ENCODE measurements around the gene PRKCQ.

DNA sequence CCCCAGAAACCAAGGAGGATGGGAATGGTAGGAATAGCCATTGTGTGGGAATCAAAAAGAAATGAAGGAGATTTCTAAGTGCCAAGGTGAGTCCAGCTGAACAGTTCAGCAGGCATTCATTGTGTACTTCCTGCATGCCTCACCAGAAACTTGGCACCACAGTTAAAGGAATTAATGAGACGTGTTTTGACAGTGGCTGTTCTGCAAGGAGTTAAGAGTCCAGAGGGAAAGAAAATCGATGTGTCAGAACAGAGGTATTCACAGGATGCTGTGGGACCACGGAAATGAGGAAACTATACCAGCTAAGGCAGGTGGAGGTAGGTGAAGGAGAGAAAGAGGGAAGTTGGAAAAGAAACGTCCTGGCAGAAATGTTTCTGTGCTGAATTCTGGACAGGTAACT lies 78.1 kb downstream of the PRKCQ start:
- TF ChIP-seq, protein P1, sequence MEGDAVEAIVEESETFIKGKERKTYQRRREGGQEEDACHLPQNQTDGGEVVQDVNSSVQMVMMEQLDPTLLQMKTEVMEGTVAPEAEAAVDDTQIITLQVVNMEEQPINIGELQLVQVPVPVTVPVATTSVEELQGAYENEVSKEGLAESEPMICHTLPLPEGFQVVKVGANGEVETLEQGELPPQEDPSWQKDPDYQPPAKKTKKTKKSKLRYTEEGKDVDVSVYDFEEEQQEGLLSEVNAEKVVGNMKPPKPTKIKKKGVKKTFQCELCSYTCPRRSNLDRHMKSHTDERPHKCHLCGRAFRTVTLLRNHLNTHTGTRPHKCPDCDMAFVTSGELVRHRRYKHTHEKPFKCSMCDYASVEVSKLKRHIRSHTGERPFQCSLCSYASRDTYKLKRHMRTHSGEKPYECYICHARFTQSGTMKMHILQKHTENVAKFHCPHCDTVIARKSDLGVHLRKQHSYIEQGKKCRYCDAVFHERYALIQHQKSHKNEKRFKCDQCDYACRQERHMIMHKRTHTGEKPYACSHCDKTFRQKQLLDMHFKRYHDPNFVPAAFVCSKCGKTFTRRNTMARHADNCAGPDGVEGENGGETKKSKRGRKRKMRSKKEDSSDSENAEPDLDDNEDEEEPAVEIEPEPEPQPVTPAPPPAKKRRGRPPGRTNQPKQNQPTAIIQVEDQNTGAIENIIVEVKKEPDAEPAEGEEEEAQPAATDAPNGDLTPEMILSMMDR (IDR thresholded peaks at IDR 0.05; ENCODE audit: poor library complexity): no peak
- no peak for TF ChIP-seq EZH2 (IDR thresholded peaks at IDR 0.05; ENCODE audit: borderline replicate concordance)

Data from hepatocyte (in vitro differentiated cells).